Ovary (tissue), 3 donors: ENCODE data around the gene HIPK4.

ENCODE experiments used
- CTCF ChIP-seq, 3 donors: fragments of 450-650 bp in 2 of 3; fragments of 200-600 bp in 1 of 3; IDR thresholded peaks; one replicate each; pipeline versions ENCODE4 v1.5.1 to v1.8.0; 2016 to 2022; ENCODE audit warnings: antibody characterized with exemption in 3 of 3, mild to moderate bottlenecking in 1 of 3
- EP300 ChIP-seq: sonication (generic); formaldehyde crosslinking; IDR thresholded peaks from one replicate; pipeline ENCODE4 v1.6.1; 2017; ENCODE audit warnings: antibody characterized with exemption
- POLR2A ChIP-seq: fragments of 450-650 bp; IDR thresholded peaks from one replicate; pipeline ENCODE4 v1.6.1; 2017; ENCODE audit warnings: antibody characterized with exemption, mild to moderate bottlenecking, moderate library complexity
- donor health status: DM: no; HTN: no; CAD: no.

GRCh38 chr19:40420451-40420765 is 30.4 kb upstream of the HIPK4 start:
- TF ChIP-seq CTCF (IDR thresholded peaks at IDR 0.05) (no peak), POLR2A (no peak), EP300 (no peak)
